ENCODE results near the gene WNT11. TPM values are rescaled to one million over a fixed set of nuclear protein-coding genes. Genes with fewer than 3 reads are reported as not detected.
A peak's percentile ranks its signal among the peaks of the same experiment; 100 is the strongest.

WNT11 gene
- total and polyA plus RNA-seq, 7 donors: 4.5 to 13.0 (median 6.5) TPM

- H3K9me3 ChIP-seq: no peaks in the 10 kb centered on the region
- DNase-seq (no peak), ATAC-seq (no peak)
- H3K27me3 ChIP-seq (ENCODE audit: insufficient read depth in 3 of 3, low read length in 2 of 3): no peaks in the 10 kb centered on the region
- H3K27ac ChIP-seq: no peak overlapping the region
- no peak overlapping the region for H3K4me3 ChIP-seq
- no peaks in the 10 kb centered on the region for H3K4me1 ChIP-seq
- intact Hi-C loops (cut with DNase I): no loop called here
- TF ChIP-seq CTCF (IDR thresholded peaks at IDR 0.05): no peak
- 89 to 95% (median 93%) methylated on average over 3 of the region's 3 CpGs for WGBS, 3 donors
- peaks cover 0 to 18% of the 10 kb centered on the region in 2 donors for H3K36me3 ChIP-seq (ENCODE audit: insufficient read depth in 1 of 2, low read depth in 1 of 2)
Observed at GRCh38 chr11:76196849-76197248, 9.5 kb downstream of the WNT11 start.

GRCh38 chr11:76194872-76195668 lies 11.2 kb downstream of the WNT11 start:
- no peaks in the 10 kb centered on the region for H3K4me1 ChIP-seq
- H3K27me3 ChIP-seq (ENCODE audit: insufficient read depth in 3 of 3, low read length in 2 of 3): no peaks in the 10 kb centered on the region
- WGBS, 3 donors: 57 to 80% (median 65%) methylated on average over 21 of the region's 21 CpGs
- intact Hi-C loops (cut with DNase I): no loop called here
- peak in 1 of 2 donors; percentile 39 for DNase-seq
- H3K9me3 ChIP-seq: no peaks in the 10 kb centered on the region
- H3K36me3 ChIP-seq (ENCODE audit: insufficient read depth in 1 of 2, low read depth in 1 of 2): peaks cover 0 to 36% of the 10 kb centered on the region in 2 donors
- no peak overlapping the region for H3K27ac ChIP-seq
- no peak for TF ChIP-seq CTCF (IDR thresholded peaks at IDR 0.05)
- peak; percentile 49 to 72 (median 56) for ATAC-seq
- H3K4me3 ChIP-seq: no peak overlapping the region

GRCh38 chr11:76193219-76193618 lies 13.1 kb downstream of the WNT11 start:
- Histone ChIP-seq H3K36me3 (ENCODE audit: insufficient read depth in 1 of 2, low read depth in 1 of 2) (peaks cover 0 to 40% of the 10 kb centered on the region in 2 donors), H3K4me3 (no peak overlapping the region), H3K27ac (no peak overlapping the region), H3K4me1 (no peaks in the 10 kb centered on the region), H3K27me3 (ENCODE audit: insufficient read depth in 3 of 3, low read length in 2 of 3) (no peaks in the 10 kb centered on the region), H3K9me3 (no peaks in the 10 kb centered on the region)
- WGBS, 3 donors: 76 to 83% (median 82%) methylated on average over 9 of the region's 9 CpGs
- no peak for TF ChIP-seq CTCF (IDR thresholded peaks at IDR 0.05)
- DNase-seq (no peak), ATAC-seq (no peak)
- intact Hi-C loops (cut with DNase I): no loop called here

- peaks cover 0 to 44% of the 10 kb centered on the region in 2 donors for H3K36me3 ChIP-seq (ENCODE audit: insufficient read depth in 1 of 2, low read depth in 1 of 2)
- H3K27me3 ChIP-seq (ENCODE audit: insufficient read depth in 3 of 3, low read length in 2 of 3): no peaks in the 10 kb centered on the region
- intact Hi-C loops (cut with DNase I): no loop called here
- no peaks in the 10 kb centered on the region for H3K9me3 ChIP-seq
- H3K4me1 ChIP-seq: peaks cover 5% of the 10 kb centered on the region
- WGBS, 3 donors: 40 to 55% (median 50%) methylated on average over 7 of the region's 7 CpGs
- H3K27ac ChIP-seq: no peak overlapping the region
- ATAC-seq (no peak), DNase-seq (no peak)
- no peak overlapping the region for H3K4me3 ChIP-seq
- TF ChIP-seq CTCF (IDR thresholded peaks at IDR 0.05): no peak
Observed at GRCh38 chr11:76190376-76190775, 15.9 kb downstream of the WNT11 start.
